ENCODE results near the gene ALDH8A1. TPM values are rescaled to one million over a fixed set of nuclear protein-coding genes. Genes with fewer than 3 reads are reported as not detected.

Gene ALDH8A1
- polyA plus RNA-seq, 1 donor (not counting 4 experiments of a cell fraction or from before 2014, with no cell fraction given), result 0.66 TPM

DNA sequence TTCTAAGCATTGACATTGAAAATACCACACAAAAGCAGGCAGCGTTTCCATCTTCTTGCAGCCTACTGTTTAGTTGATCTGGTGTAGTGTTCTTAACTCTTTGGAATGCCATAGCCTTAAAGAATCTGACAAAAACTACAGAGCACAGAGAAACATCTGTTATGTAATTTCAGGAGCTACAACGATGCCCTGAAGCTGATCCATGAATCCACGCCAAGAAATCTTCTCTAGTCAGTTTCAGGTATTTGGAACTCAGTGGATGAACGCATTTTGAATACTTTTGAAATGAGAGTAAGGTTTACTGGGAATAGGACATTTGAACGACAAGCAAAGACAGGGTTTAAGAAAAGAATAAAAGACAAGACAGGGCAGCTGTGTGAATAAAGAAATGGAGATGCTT is 17.8 kb downstream of the ALDH8A1 start:
- H3K27me3 ChIP-seq (ENCODE audit: control insufficient read depth, extremely low read depth, insufficient read depth, low read length), result no peaks in the 10 kb centered on the region
- H3K9ac ChIP-seq (ENCODE audit: control insufficient read depth, extremely low read depth, insufficient read depth, low read length), result no peak overlapping the region
- H3K27ac ChIP-seq (ENCODE audit: control insufficient read depth, insufficient read depth, low read length), result no peak overlapping the region
- no peak for DNase-seq (ENCODE audit: low read depth, low spot score)
- H3K4me2 ChIP-seq (ENCODE audit: control insufficient read depth, extremely low read depth, insufficient read depth, low read depth, low read length), result no peak overlapping the region
- H3K36me3 ChIP-seq (ENCODE audit: control insufficient read depth in 2 of 2, extremely low read depth in 1 of 2, insufficient read depth in 2 of 2, low read length in 2 of 2), result peaks cover 0 to 3% of the 10 kb centered on the region in 2 experiments
- H2AFZ ChIP-seq (ENCODE audit: control insufficient read depth, low read length), result no peak overlapping the region
- TF ChIP-seq EZH2 (IDR thresholded peaks at IDR 0.05; ENCODE audit: low read length) (no peak), CTCF (optimal IDR thresholded peaks at IDR 0.05 in 1 of 3, IDR thresholded peaks at IDR 0.05 in 1 of 3, conservative IDR thresholded peaks at IDR 0.05 in 1 of 3; ENCODE audit: extremely low read depth in 1 of 3, insufficient read depth in 2 of 3, low read length in 3 of 3) (no peak)
- H3K4me1 ChIP-seq (ENCODE audit: control insufficient read depth, extremely low read depth, insufficient read depth, low read length), result peaks cover 17% of the 10 kb centered on the region
- H3K9me3 ChIP-seq (ENCODE audit: control insufficient read depth, low read depth, low read length), result no peaks in the 10 kb centered on the region
- dilution Hi-C loops (cut with MboI; ENCODE audit: extremely low pct_ligation_motif_present, low sequenced_read_pairs), result no loop called here
- no peaks in the 10 kb centered on the region for H4K20me1 ChIP-seq (ENCODE audit: control insufficient read depth, extremely low read depth, insufficient read depth, low read length)
- H3K79me2 ChIP-seq (ENCODE audit: control insufficient read depth, insufficient read depth, low read length), result no peaks in the 10 kb centered on the region
- H3K9me1 ChIP-seq (ENCODE audit: control insufficient read depth, extremely low read depth, insufficient read depth, low read length), result no peaks in the 10 kb centered on the region
- no peak overlapping the region for H3K4me3 ChIP-seq (ENCODE audit: control insufficient read depth in 2 of 3, extremely low read depth in 1 of 3, insufficient read depth in 2 of 3, low read depth in 1 of 3, low read length in 3 of 3)
- FAIRE-seq, result no peak

GRCh38 chr6:134930463-134930862 is 19.4 kb downstream of the ALDH8A1 start:
- H2AFZ ChIP-seq (ENCODE audit: control insufficient read depth, low read length), result no peak overlapping the region
- H3K9ac ChIP-seq (ENCODE audit: control insufficient read depth, extremely low read depth, insufficient read depth, low read length), result no peak overlapping the region
- no peaks in the 10 kb centered on the region for H3K79me2 ChIP-seq (ENCODE audit: control insufficient read depth, insufficient read depth, low read length)
- DNase-seq (ENCODE audit: low read depth, low spot score), result no peak
- no peaks in the 10 kb centered on the region for H3K27me3 ChIP-seq (ENCODE audit: control insufficient read depth, extremely low read depth, insufficient read depth, low read length)
- no peak for FAIRE-seq
- H3K4me1 ChIP-seq (ENCODE audit: control insufficient read depth, extremely low read depth, insufficient read depth, low read length), result peaks cover 10% of the 10 kb centered on the region
- TF ChIP-seq EZH2 (IDR thresholded peaks at IDR 0.05; ENCODE audit: low read length) (no peak), CTCF (optimal IDR thresholded peaks at IDR 0.05 in 1 of 3, IDR thresholded peaks at IDR 0.05 in 1 of 3, conservative IDR thresholded peaks at IDR 0.05 in 1 of 3; ENCODE audit: extremely low read depth in 1 of 3, insufficient read depth in 2 of 3, low read length in 3 of 3) (no peak)
- no peaks in the 10 kb centered on the region for H4K20me1 ChIP-seq (ENCODE audit: control insufficient read depth, extremely low read depth, insufficient read depth, low read length)
- H3K9me1 ChIP-seq (ENCODE audit: control insufficient read depth, extremely low read depth, insufficient read depth, low read length), result no peaks in the 10 kb centered on the region
- H3K9me3 ChIP-seq (ENCODE audit: control insufficient read depth, low read depth, low read length), result no peaks in the 10 kb centered on the region
- H3K27ac ChIP-seq (ENCODE audit: control insufficient read depth, insufficient read depth, low read length), result no peak overlapping the region
- no peak overlapping the region for H3K4me3 ChIP-seq (ENCODE audit: control insufficient read depth in 2 of 3, extremely low read depth in 1 of 3, insufficient read depth in 2 of 3, low read depth in 1 of 3, low read length in 3 of 3)
- dilution Hi-C loops (cut with MboI; ENCODE audit: extremely low pct_ligation_motif_present, low sequenced_read_pairs), result no loop called here
- no peak overlapping the region for H3K4me2 ChIP-seq (ENCODE audit: control insufficient read depth, extremely low read depth, insufficient read depth, low read depth, low read length)
- peaks cover 0 to 3% of the 10 kb centered on the region in 2 experiments for H3K36me3 ChIP-seq (ENCODE audit: control insufficient read depth in 2 of 2, extremely low read depth in 1 of 2, insufficient read depth in 2 of 2, low read length in 2 of 2)

Data from keratinocyte (primary cell).